Adrenal gland (tissue), 12 donors: ENCODE results near the gene FGD2. TPM values are rescaled to one million over a fixed set of nuclear protein-coding genes. Genes with fewer than 3 reads are reported as not detected.

Experiments
- DNase-seq, 7 donors: peaks; one replicate each; pipeline ENCODE4 v3.0.0-alpha.2; 2019 to 2020
- H3K27ac ChIP-seq, 5 donors: fragments of 200-600 bp; sonication (generic) in 4 of 5; 1 replicate in 3 of 5; 2 replicates in 2 of 5; pipeline versions ENCODE4 v1.5.1 to v1.8.0; 2016 to 2020; ENCODE audit warnings: mild to moderate bottlenecking in 1 of 5
- H3K27me3 ChIP-seq: fragments of 200-600 bp; 2 replicates; pipeline ENCODE4 v1.8.0; 2021
- H3K36me3 ChIP-seq, 2 donors: fragments of 200-600 bp; replicated peaks in 1 of 2; 1 replicate in 1 of 2; 2 replicates in 1 of 2; pipeline versions ENCODE4 v1.5.1 to v1.8.0; 2018 to 2022
- H3K4me1 ChIP-seq, 2 donors: fragments of 200-600 bp; replicated peaks in 1 of 2; 1 replicate in 1 of 2; 2 replicates in 1 of 2; pipeline versions ENCODE4 v1.5.1 to v1.8.0; 2018 to 2021
- H3K4me3 ChIP-seq, 4 donors: fragments of 200-600 bp; sonication (generic) in 3 of 4; one replicate each; pipeline ENCODE4 v1.5.1; 2016 to 2018
- H3K9me3 ChIP-seq, 3 donors: fragments of 200-600 bp; sonication (generic) in 1 of 3; replicated peaks in 1 of 3; 1 replicate in 2 of 3; 2 replicates in 1 of 3; pipeline versions ENCODE4 v1.5.1 to v1.8.0; 2016 to 2021
- POLR2A ChIP-seq, 2 donors: fragments of 450-650 bp; IDR thresholded peaks; one replicate each; pipeline ENCODE4 v1.6.1; 2017; ENCODE audit warnings: antibody characterized with exemption in 2 of 2, mild to moderate bottlenecking in 2 of 2, moderate library complexity in 1 of 2
- WGBS, 4 donors: extraction: QIAGEN DNeasy Blood & Tissue Kit in 2 of 4; methylation state at CpG; one replicate each; pipeline versions ENCODE4 v1.1.5 to v1.1.7; 2013 to 2017; 5-methylcytosine and 5-hydroxymethylcytosine counted together
- intact Hi-C, 2 donors: fragments of 100-400 bp; cut with DNase I; formaldehyde crosslinking; loops; one replicate each; pipeline versions ENCODE4 v1.14.1 to v1.15.0; 2022 to 2023
- polyA plus RNA-seq, 3 donors: library from polyadenylated mRNA; stranded (reverse); fragments of 200-250 nt in 2 of 3; fragments of 350-450 nt in 1 of 3; fragmentation: Illumina TruSeq in 1 of 3; extraction: RNeasy Lipid Tissue Mini Kit (QIAGEN cat#74804) in 1 of 3; gene quantifications; one replicate each; pipeline ENCODE4 v1.2.3, GENCODE V29; 2013 to 2014
- total RNA-seq, 9 donors: library from RNA; depleted of rRNA in 4 of 9; stranded (reverse); fragments of >200 nt in 4 of 9; fragments of 120-200 nt in 1 of 9; fragmentation: NEBNext Ultra II Directional in 1 of 9; extraction: Animal tissue kit (Norgen Biotek cat#: 25700) in 1 of 9; gene quantifications; one replicate each; pipeline versions ENCODE4 v1.1.0 to v1.2.4, GENCODE V29; 2013 to 2023
- TF ChIP-seq, protein P1 (sequence below), 6 experiments: fragments of 450-650 bp in 4 of 6; fragments of 200-600 bp in 2 of 6; sonication (generic) in 1 of 6; IDR thresholded peaks; 1 replicate in 5 of 6; 2 replicates in 1 of 6; pipeline versions ENCODE4 v1.5.1 to v1.8.0; 2016 to 2021; ENCODE audit warnings: antibody characterized with exemption in 6 of 6, mild to moderate bottlenecking in 2 of 6, moderate library complexity in 1 of 6
- donor health status: healthy with polysubstance abuse.
- donor health status: Bipolar disorder and iron deficiency.
- donor health status: DM: yes; HTN: yes; CAD: no.
- donor health status: DM: no; HTN: no; CAD: no.
- donor health status: DM: no; HTN: no; CAD: no.
- donor health status: DM: yes; HTN: yes; CAD: no.

FGD2 gene
- total and polyA plus RNA-seq, 12 donors: 2.0 to 117 (median 26.4) TPM

DNA sequence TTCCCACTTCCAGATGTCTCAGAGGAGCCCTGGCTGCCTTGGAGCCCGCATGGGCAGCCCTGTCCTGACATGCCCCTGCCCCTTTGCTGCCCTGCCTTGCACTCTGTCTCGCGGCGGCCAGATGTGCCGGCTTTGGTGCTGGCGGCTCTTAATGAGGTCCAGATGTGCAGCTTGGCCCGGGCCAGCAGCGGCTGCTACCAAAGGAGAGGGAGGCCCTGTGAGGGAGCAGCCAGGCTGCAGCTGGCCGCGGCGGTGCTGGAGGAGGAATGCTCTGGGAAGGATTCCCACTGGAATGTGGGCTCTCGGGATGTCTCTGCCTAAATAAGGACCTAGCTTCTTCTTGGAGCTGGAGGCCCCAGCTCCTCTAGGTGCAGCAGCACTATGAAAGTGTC is 72.4 kb downstream of the FGD2 start:
- H3K4me3 ChIP-seq: no peak overlapping the region
- no peaks in the 10 kb centered on the region for H3K27me3 ChIP-seq
- WGBS, 4 donors: 60 to 73% (median 67%) methylated on average over 1 to 12 of the region's 12 CpGs
- peak overlapping the region in 1 of 5 donors; percentile 14 for H3K27ac ChIP-seq
- no peak for TF ChIP-seq POLR2A (IDR thresholded peaks at IDR 0.05)
- TF ChIP-seq, protein P1, sequence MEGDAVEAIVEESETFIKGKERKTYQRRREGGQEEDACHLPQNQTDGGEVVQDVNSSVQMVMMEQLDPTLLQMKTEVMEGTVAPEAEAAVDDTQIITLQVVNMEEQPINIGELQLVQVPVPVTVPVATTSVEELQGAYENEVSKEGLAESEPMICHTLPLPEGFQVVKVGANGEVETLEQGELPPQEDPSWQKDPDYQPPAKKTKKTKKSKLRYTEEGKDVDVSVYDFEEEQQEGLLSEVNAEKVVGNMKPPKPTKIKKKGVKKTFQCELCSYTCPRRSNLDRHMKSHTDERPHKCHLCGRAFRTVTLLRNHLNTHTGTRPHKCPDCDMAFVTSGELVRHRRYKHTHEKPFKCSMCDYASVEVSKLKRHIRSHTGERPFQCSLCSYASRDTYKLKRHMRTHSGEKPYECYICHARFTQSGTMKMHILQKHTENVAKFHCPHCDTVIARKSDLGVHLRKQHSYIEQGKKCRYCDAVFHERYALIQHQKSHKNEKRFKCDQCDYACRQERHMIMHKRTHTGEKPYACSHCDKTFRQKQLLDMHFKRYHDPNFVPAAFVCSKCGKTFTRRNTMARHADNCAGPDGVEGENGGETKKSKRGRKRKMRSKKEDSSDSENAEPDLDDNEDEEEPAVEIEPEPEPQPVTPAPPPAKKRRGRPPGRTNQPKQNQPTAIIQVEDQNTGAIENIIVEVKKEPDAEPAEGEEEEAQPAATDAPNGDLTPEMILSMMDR (IDR thresholded peaks at IDR 0.05): no peak
- intact Hi-C loops: no loop called here
- peaks cover 4% of the 10 kb centered on the region in 2 donors for H3K4me1 ChIP-seq
- peak in 5 of 7 donors; percentile 43 to 81 (median 57) for DNase-seq
- no peaks in the 10 kb centered on the region for H3K9me3 ChIP-seq
- H3K36me3 ChIP-seq: no peaks in the 10 kb centered on the region

Other genes starting within 250 kb of the FGD2 start
- 1 to 10 TPM in 4 of 9 donors, under 1 TPM in 4, not detected in 1; 0.26 to 3.5 (median 0.95) TPM for gene CPNE5, start 166.2 kb upstream of the FGD2 start, total RNA-seq
- 1 to 10 TPM in 2 of 3 donors, under 1 TPM in 1; 0.71 to 2.2 (median 1.1) TPM for gene CPNE5, start 166.2 kb upstream of the FGD2 start, polyA plus RNA-seq
- 100 to 1,000 TPM in 2 of 9 donors, 10 to 100 TPM in 7; 36.4 to 138 (median 55.1) TPM for gene PPIL1, start 130.9 kb upstream of the FGD2 start, total RNA-seq
- gene PPIL1, start 130.9 kb upstream of the FGD2 start, polyA plus RNA-seq: 100 to 1,000 TPM in 1 of 3 donors, 10 to 100 TPM in 1, 1 to 10 TPM in 1; 8.2 to 134 (median 30.5) TPM
- gene C6orf89, start 119.7 kb upstream of the FGD2 start, total RNA-seq: 100 to 1,000 TPM in 1 of 9 donors, 10 to 100 TPM in 8; 43.3 to 107 (median 87.9) TPM
- 10 to 100 TPM; 17.5 to 67.3 (median 19.4) TPM for gene C6orf89, start 119.7 kb upstream of the FGD2 start, polyA plus RNA-seq
- 1 to 10 TPM in 3 of 9 donors, under 1 TPM in 5, not detected in 1; 0.12 to 4.7 (median 0.61) TPM for gene PI16, start 50.9 kb upstream of the FGD2 start, total RNA-seq
- gene PI16, start 50.9 kb upstream of the FGD2 start, polyA plus RNA-seq: 1 to 10 TPM in 2 of 3 donors, under 1 TPM in 1; 0.29 to 9.3 (median 7.4) TPM
- gene MTCH1, start 19.5 kb upstream of the FGD2 start, total RNA-seq: 100 to 1,000 TPM; 243 to 523 (median 344) TPM
- 100 to 1,000 TPM; 116 to 481 (median 200) TPM for gene MTCH1, start 19.5 kb upstream of the FGD2 start, polyA plus RNA-seq
- gene PIM1, start 164.5 kb downstream of the FGD2 start, total RNA-seq: 10 to 100 TPM in 7 of 9 donors, 1 to 10 TPM in 2; 2.8 to 36.6 (median 19.8) TPM
- 10 to 100 TPM; 10.6 to 31.2 (median 12.3) TPM for gene PIM1, start 164.5 kb downstream of the FGD2 start, polyA plus RNA-seq